Colon (tissue), 2 donors: ENCODE measurements around the gene SIGLEC11.
"Not testable (repeated sequence)": the region's sequence is repeated elsewhere in the genome, so short reads cannot be mapped to it uniquely, and the experiment has no call there.

Source experiments
- FAIRE-seq: peaks from 2 replicates; lab custom pipeline; 2012; peaks lifted over from hg19 to GRCh38; lab: Jason Lieb, UNC
- donor health status: control.
- donor health status: control.

SIGLEC11 gene

GRCh38 chr19:49924881-49925210, 36.1 kb downstream of the SIGLEC11 start:
- FAIRE-seq: not testable (repeated sequence)

- FAIRE-seq: no peak
Measured at GRCh38 chr19:49924004-49924880, 36.7 kb downstream of the SIGLEC11 start.

GRCh38 chr19:49923055-49924003, 37.6 kb downstream of the SIGLEC11 start:
- no peak for FAIRE-seq

- no peak for FAIRE-seq
Measured at GRCh38 chr19:49921871-49922795, 38.8 kb downstream of the SIGLEC11 start.

- FAIRE-seq: no peak
Measured at GRCh38 chr19:49920624-49921363, 40.2 kb downstream of the SIGLEC11 start.

- FAIRE-seq: no peak
Measured at GRCh38 chr19:49918089-49918488, 42.9 kb downstream of the SIGLEC11 start.

GRCh38 chr19:49916839-49917733, 43.9 kb downstream of the SIGLEC11 start:
- no peak for FAIRE-seq

GRCh38 chr19:49915271-49915670, 45.7 kb downstream of the SIGLEC11 start:
- FAIRE-seq: no peak

- no peak for FAIRE-seq
Measured at GRCh38 chr19:49913720-49914119, 47.3 kb downstream of the SIGLEC11 start.

- no peak for FAIRE-seq
Measured at GRCh38 chr19:49912965-49913685, 47.8 kb downstream of the SIGLEC11 start.

GRCh38 chr19:49911381-49912145, 49.4 kb downstream of the SIGLEC11 start:
- FAIRE-seq: no peak

- FAIRE-seq: no peak
Measured at GRCh38 chr19:49910179-49910578, 50.8 kb downstream of the SIGLEC11 start.

- FAIRE-seq: no peak
Measured at GRCh38 chr19:49908480-49909420, 52.2 kb downstream of the SIGLEC11 start.

- FAIRE-seq: no peak
Measured at GRCh38 chr19:49907745-49908446, 53.1 kb downstream of the SIGLEC11 start.

GRCh38 chr19:49906879-49907564, 54.0 kb downstream of the SIGLEC11 start:
- FAIRE-seq: no peak

GRCh38 chr19:49904136-49904535, 56.8 kb downstream of the SIGLEC11 start:
- no peak for FAIRE-seq
